Gastrocnemius medialis (tissue), 4 donors: ENCODE measurements around the gene LHFPL6.

Source experiments
- POLR2A ChIP-seq, 2 donors: fragments of 450-650 bp; IDR thresholded peaks; one replicate each; pipeline ENCODE4 v1.6.1; 2017; ENCODE audit warnings: antibody characterized with exemption in 2 of 2, mild to moderate bottlenecking in 2 of 2, moderate library complexity in 2 of 2
- TF ChIP-seq, protein P1 (sequence below), 5 experiments: fragments of 450-650 bp in 3 of 5; fragments of 200-600 bp in 2 of 5; sonication (generic) in 2 of 5; IDR thresholded peaks in 4 of 5; conservative IDR thresholded peaks in 1 of 5; 1 replicate in 4 of 5; 2 replicates in 1 of 5; pipeline ENCODE4 v1.5.1; 2016 to 2019; ENCODE audit warnings: antibody characterized with exemption in 5 of 5, mild to moderate bottlenecking in 3 of 5, moderate library complexity in 3 of 5

DNA sequence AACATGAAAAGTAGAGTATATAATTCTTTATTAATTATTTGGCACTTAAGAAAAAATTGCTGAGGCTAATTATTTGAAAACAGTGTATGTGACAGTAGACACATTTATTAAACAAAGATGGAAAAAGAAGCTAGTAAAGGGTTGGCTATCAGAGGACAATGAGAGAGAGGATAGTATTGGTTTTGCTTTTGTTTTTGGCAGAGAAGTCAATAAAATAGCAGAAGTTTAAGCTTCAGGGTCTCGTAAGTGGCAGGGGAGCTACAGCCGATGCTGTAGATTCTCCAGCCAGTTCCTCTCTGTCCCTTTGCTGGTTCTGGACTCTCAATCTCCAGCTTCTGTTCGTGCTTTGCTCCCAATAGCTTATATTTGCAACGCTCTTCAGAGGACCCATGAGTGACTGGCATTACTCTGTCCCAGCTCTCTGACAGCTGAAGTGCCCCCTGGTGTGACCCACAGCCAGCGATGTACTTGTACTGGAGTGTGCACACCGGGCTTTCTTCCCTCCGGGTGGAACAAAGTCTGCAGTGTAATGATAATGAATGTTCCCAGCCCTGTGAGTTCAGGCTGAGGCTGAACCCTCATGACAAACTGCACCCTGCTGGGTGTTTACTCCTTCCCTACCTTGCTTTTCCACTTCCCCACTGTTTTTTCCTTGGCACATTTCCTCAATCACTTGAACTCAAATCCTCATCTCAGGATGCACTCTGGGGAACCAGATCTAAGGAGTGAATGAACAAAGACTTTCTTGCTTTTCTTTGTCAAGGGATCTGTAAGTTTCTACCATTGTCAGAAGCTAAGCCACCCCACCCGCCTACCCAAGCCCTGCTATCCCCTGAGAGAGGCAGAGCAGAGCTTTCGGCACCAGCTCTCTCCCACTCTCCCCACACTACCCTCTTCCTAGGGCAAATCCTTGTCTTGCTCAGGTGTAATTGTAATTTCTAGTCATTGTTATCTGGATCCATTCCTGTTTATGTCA lies 254.8 kb downstream of the LHFPL6 start:
- TF ChIP-seq, protein P1, sequence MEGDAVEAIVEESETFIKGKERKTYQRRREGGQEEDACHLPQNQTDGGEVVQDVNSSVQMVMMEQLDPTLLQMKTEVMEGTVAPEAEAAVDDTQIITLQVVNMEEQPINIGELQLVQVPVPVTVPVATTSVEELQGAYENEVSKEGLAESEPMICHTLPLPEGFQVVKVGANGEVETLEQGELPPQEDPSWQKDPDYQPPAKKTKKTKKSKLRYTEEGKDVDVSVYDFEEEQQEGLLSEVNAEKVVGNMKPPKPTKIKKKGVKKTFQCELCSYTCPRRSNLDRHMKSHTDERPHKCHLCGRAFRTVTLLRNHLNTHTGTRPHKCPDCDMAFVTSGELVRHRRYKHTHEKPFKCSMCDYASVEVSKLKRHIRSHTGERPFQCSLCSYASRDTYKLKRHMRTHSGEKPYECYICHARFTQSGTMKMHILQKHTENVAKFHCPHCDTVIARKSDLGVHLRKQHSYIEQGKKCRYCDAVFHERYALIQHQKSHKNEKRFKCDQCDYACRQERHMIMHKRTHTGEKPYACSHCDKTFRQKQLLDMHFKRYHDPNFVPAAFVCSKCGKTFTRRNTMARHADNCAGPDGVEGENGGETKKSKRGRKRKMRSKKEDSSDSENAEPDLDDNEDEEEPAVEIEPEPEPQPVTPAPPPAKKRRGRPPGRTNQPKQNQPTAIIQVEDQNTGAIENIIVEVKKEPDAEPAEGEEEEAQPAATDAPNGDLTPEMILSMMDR (IDR thresholded peaks at IDR 0.05 in 4 of 5, conservative IDR thresholded peaks at IDR 0.05 in 1 of 5) = no peak
- no peak for TF ChIP-seq POLR2A (IDR thresholded peaks at IDR 0.05)
